H1 (cell line): Measurements from ENCODE around the gene SPATA4. TPM values are rescaled to one million over a fixed set of nuclear protein-coding genes. Genes with fewer than 3 reads are reported as not detected.

Source experiments
- CTCF ChIA-PET: fragments of 300-600 bp; sonication (Branson Sonifier 250); formaldehyde crosslinking; loops from one replicate; lab custom pipeline; 2021; ENCODE audit not compliant: partially characterized antibody; lab: Charles Lee
- POLR2A ChIA-PET: fragments of 300-600 bp; sonication (Branson Sonifier 250); formaldehyde crosslinking; loops from one replicate; lab custom pipeline; 2021; ENCODE audit warnings: inconsistent platforms; ENCODE audit not compliant: partially characterized antibody; lab: Charles Lee
- DNase-seq, 2 experiments: peaks; one replicate each; pipeline versions ENCODE4 v3.0.0 to v3.0.0-alpha.2; 2010 to 2022; ENCODE audit warnings: low spot score in 2 of 2, low read depth in 1 of 2, mixed read lengths in 1 of 2
- FAIRE-seq: peaks from 2 replicates; lab custom pipeline; 2011; peaks lifted over from hg19 to GRCh38; lab: Jason Lieb, UNC
- H2AFZ ChIP-seq: 2 replicates; pipeline ENCODE4 v1.8.1; 2012; ENCODE audit warnings: low read length, inconsistent platforms
- H2AK5ac ChIP-seq: 2 replicates; pipeline ENCODE4 v1.6.1; 2013; ENCODE audit warnings: low read depth, low read length
- H2BK120ac ChIP-seq: replicated peaks from 2 replicates; pipeline ENCODE3; 2013; ENCODE audit warnings: low read depth, low read length, inconsistent platforms
- H2BK12ac ChIP-seq: 2 replicates; pipeline ENCODE4 v1.6.1; 2013; ENCODE audit warnings: low read depth, low read length
- H2BK15ac ChIP-seq: 2 replicates; pipeline ENCODE4 v1.6.1; 2013; ENCODE audit warnings: low read length
- H2BK20ac ChIP-seq: 2 replicates; pipeline ENCODE4 v1.6.1; 2013; ENCODE audit warnings: low read length
- H2BK5ac ChIP-seq: 2 replicates; pipeline ENCODE4 v1.6.1; 2013; ENCODE audit warnings: low read depth, low read length
- H3K14ac ChIP-seq: 2 replicates; pipeline ENCODE4 v1.6.1; 2013; ENCODE audit warnings: inconsistent platforms; ENCODE audit not compliant: insufficient read length
- H3K18ac ChIP-seq: 2 replicates; pipeline ENCODE4 v1.6.1; 2013; ENCODE audit warnings: low read length; ENCODE audit errors: extremely low read depth
- H3K23ac ChIP-seq: 2 replicates; pipeline ENCODE4 v1.6.1; 2013; ENCODE audit warnings: inconsistent platforms; ENCODE audit not compliant: insufficient read length
- H3K23me2 ChIP-seq: 2 replicates; pipeline ENCODE4 v1.6.1; 2013; ENCODE audit warnings: low read depth, low read length
- H3K27ac ChIP-seq: 2 replicates; pipeline ENCODE4 v1.6.1; 2011; ENCODE audit warnings: low read depth, low read length, inconsistent platforms
- H3K27me3 ChIP-seq, 4 experiments: replicated peaks in 1 of 4; 1 replicate in 1 of 4; 2 replicates in 3 of 4; pipeline versions ENCODE4 v1.6.1 to v1.8.1; 2011 to 2013; ENCODE audit warnings: low read length in 3 of 4, mild to moderate bottlenecking in 3 of 4, inconsistent platforms in 2 of 4, mixed read lengths in 2 of 4, moderate library complexity in 1 of 4; ENCODE audit not compliant: control insufficient read depth in 3 of 4, insufficient read depth in 3 of 4; ENCODE audit errors: extremely low read depth in 1 of 4
- H3K36me3 ChIP-seq, 4 experiments: 2 replicates each; pipeline versions ENCODE4 v1.6.1 to v1.8.1; 2011 to 2013; ENCODE audit warnings: mild to moderate bottlenecking in 4 of 4, low read length in 3 of 4, moderate library complexity in 2 of 4, control low read depth in 1 of 4, inconsistent platforms in 1 of 4; ENCODE audit not compliant: insufficient read depth in 4 of 4, control insufficient read depth in 2 of 4
- H3K4ac ChIP-seq: replicated peaks from 2 replicates; pipeline ENCODE3; 2013; ENCODE audit warnings: low read length, low read depth, mixed read lengths, inconsistent platforms; ENCODE audit not compliant: insufficient read length
- H3K4me1 ChIP-seq, 4 experiments: replicated peaks in 1 of 4; 1 replicate in 1 of 4; 2 replicates in 3 of 4; pipeline versions ENCODE4 v1.6.1 to v1.8.1; 2011 to 2013; ENCODE audit warnings: low read length in 3 of 4, inconsistent platforms in 2 of 4, mixed read lengths in 1 of 4; ENCODE audit not compliant: insufficient read depth in 4 of 4, control insufficient read depth in 3 of 4
- H3K4me2 ChIP-seq, 2 experiments: 2 replicates each; pipeline versions ENCODE4 v1.6.1 to v1.8.1; 2011 to 2013; ENCODE audit warnings: low read depth in 2 of 2, low read length in 2 of 2, control low read depth in 1 of 2, inconsistent platforms in 1 of 2, mild to moderate bottlenecking in 1 of 2; ENCODE audit not compliant: insufficient read depth in 1 of 2
- H3K4me3 ChIP-seq, 4 experiments: fragments of 200-600, 300-600 bp in 1 of 4; sonication (generic), shearing (Covaris generic), sonication (Bioruptor Twin) in 1 of 4; 2 replicates each; pipeline versions ENCODE4 v1.5.1 to v1.8.1; 2011 to 2016; ENCODE audit warnings: low read length in 4 of 4, low read depth in 3 of 4, control low read depth in 2 of 4, inconsistent platforms in 2 of 4, mild to moderate bottlenecking in 2 of 4, mixed read lengths in 1 of 4, moderate library complexity in 1 of 4; ENCODE audit not compliant: insufficient read depth in 2 of 4; ENCODE audit errors: extremely low read depth in 1 of 4
- H3K56ac ChIP-seq: replicated peaks from 2 replicates; pipeline ENCODE3; 2013; ENCODE audit warnings: low read depth, mild to moderate bottlenecking, mixed read lengths, low read length, inconsistent platforms; ENCODE audit not compliant: insufficient read length
- H3K79me1 ChIP-seq: 2 replicates; pipeline ENCODE4 v1.6.1; 2013; ENCODE audit warnings: low read depth, low read length, control low read depth
- H3K79me2 ChIP-seq, 2 experiments: 2 replicates each; pipeline versions ENCODE4 v1.6.1 to v1.8.1; 2012 to 2013; ENCODE audit warnings: low read length in 2 of 2, mild to moderate bottlenecking in 2 of 2, inconsistent platforms in 1 of 2; ENCODE audit not compliant: insufficient read depth in 2 of 2, control insufficient read depth in 1 of 2
- H3K9ac ChIP-seq, 4 experiments: replicated peaks in 1 of 4; 1 replicate in 1 of 4; 2 replicates in 3 of 4; pipeline versions ENCODE4 v1.6.1 to v1.8.1; 2011 to 2013; ENCODE audit warnings: low read depth in 3 of 4, low read length in 3 of 4, control low read depth in 2 of 4, mild to moderate bottlenecking in 2 of 4, moderate library complexity in 2 of 4, inconsistent platforms in 1 of 4; ENCODE audit errors: extremely low read depth in 1 of 4
- H3K9me3 ChIP-seq, 2 experiments: 2 replicates each; pipeline versions ENCODE4 v1.6.1 to v1.8.1; 2012 to 2013; ENCODE audit warnings: mild to moderate bottlenecking in 2 of 2, moderate library complexity in 2 of 2, control low read depth in 1 of 2, inconsistent platforms in 1 of 2, low read depth in 1 of 2, low read length in 1 of 2, mixed read lengths in 1 of 2; ENCODE audit not compliant: insufficient read depth in 2 of 2
- H4K20me1 ChIP-seq, 2 experiments: replicated peaks in 1 of 2; 2 replicates each; pipeline versions ENCODE3 to v1.8.1; 2011 to 2013; ENCODE audit warnings: inconsistent platforms in 2 of 2, low read length in 2 of 2, mild to moderate bottlenecking in 1 of 2; ENCODE audit not compliant: insufficient read depth in 2 of 2, control insufficient read depth in 1 of 2
- H4K5ac ChIP-seq: 2 replicates; pipeline ENCODE4 v1.6.1; 2013; ENCODE audit warnings: low read length, low read depth, mixed read lengths, inconsistent platforms; ENCODE audit not compliant: insufficient read length
- H4K8ac ChIP-seq: 2 replicates; pipeline ENCODE4 v1.8.0; 2013; ENCODE audit warnings: mild to moderate bottlenecking, moderate library complexity, low read length, inconsistent platforms; ENCODE audit not compliant: insufficient read depth; ENCODE audit errors: extremely low read depth
- H4K91ac ChIP-seq: replicated peaks from 2 replicates; pipeline ENCODE3; 2013; ENCODE audit warnings: low read length, mixed read lengths, inconsistent platforms; ENCODE audit not compliant: insufficient read length
- CBX8 ChIP-seq: fragments of 300-800, 300-1000 bp; sonication (generic); IDR thresholded peaks from 2 replicates; pipeline ENCODE4 v1.7.1; 2016; ENCODE audit warnings: low read depth, low read length, borderline replicate concordance
- CHD2 ChIP-seq: IDR thresholded peaks from 2 replicates; pipeline ENCODE4 v1.6.1; 2012; ENCODE audit warnings: low read length, improper control_type of control experiment
- MAFK ChIP-seq: IDR thresholded peaks from 2 replicates; pipeline ENCODE4 v1.6.1; 2012; ENCODE audit warnings: low read depth, mild to moderate bottlenecking, improper control_type of control experiment, low read length
- NANOG ChIP-seq: IDR thresholded peaks from 2 replicates; pipeline ENCODE4 v1.6.1; 2011; ENCODE audit warnings: low read length, low read depth, mild to moderate bottlenecking, inconsistent platforms; ENCODE audit not compliant: insufficient read depth, poor library complexity, severe bottlenecking
- NRF1 ChIP-seq: IDR thresholded peaks from 2 replicates; pipeline ENCODE4 v1.6.1; 2011; ENCODE audit warnings: mild to moderate bottlenecking, low read depth, low read length, improper control_type of control experiment
- POU5F1 ChIP-seq: IDR thresholded peaks from 2 replicates; pipeline ENCODE4 v1.6.1; 2011; ENCODE audit warnings: low read depth, mild to moderate bottlenecking, low read length, moderate library complexity
- TCF12 ChIP-seq: IDR thresholded peaks from 2 replicates; pipeline ENCODE4 v1.6.1; 2011; ENCODE audit warnings: low read depth, mild to moderate bottlenecking, low read length
- YY1 ChIP-seq: IDR thresholded peaks from 2 replicates; pipeline ENCODE4 v1.6.1; 2011; ENCODE audit warnings: low read depth, mild to moderate bottlenecking, low read length
- WGBS, 2 experiments: shearing (Covaris generic) in 1 of 2; methylation state at CpG; one replicate each; pipeline versions ENCODE4 v1.1.6 to v1.1.7; 2013 to 2015; ENCODE audit warnings: low lambda C conversion rate in 2 of 2, mixed read lengths in 2 of 2, inconsistent platforms in 1 of 2, low coverage in 1 of 2, missing lambda C conversion rate in 1 of 2; ENCODE audit not compliant: insufficient replicate concordance in 2 of 2, insufficient coverage in 1 of 2, insufficient read length in 1 of 2; ENCODE audit errors: extremely low coverage in 1 of 2, missing lambda C conversion rate in 1 of 2; 5-methylcytosine and 5-hydroxymethylcytosine counted together
- polyA plus RNA-seq, 7 experiments: library from polyadenylated mRNA; depleted of rRNA in 3 of 7; stranded (reverse) in 5 of 7; unstranded in 2 of 7; fragments of >200 nt in 5 of 7; fragments of 200-250 nt in 2 of 7; gene quantifications; 1 replicate in 5 of 7; 2 replicates in 1 of 7; 4 replicates in 1 of 7; pipeline versions ENCODE4 v1.2.1 to v1.2.3, GENCODE V29; 2011 to 2013; ENCODE audit warnings: missing spikeins in 2 of 7, mixed read lengths in 2 of 7
- total RNA-seq: library from RNA; stranded (reverse); fragmentation: NEBNext Ultra II Directional; extraction: Animal tissue kit (Norgen Biotek cat#: 25700); gene quantifications from 2 replicates; pipeline ENCODE4 v1.2.1, GENCODE V29; 2021

The SPATA4 gene
- total and polyA plus RNA-seq, 2 of the 8 experiments (the other 6 are each of a cell fraction or from before 2014, with no cell fraction given) = not detected

- Histone ChIP-seq H3K36me3 (no peaks in the 10 kb centered on the region), H4K20me1 (no peaks in the 10 kb centered on the region), H3K14ac (no peak overlapping the region), H3K23me2 (no peaks in the 10 kb centered on the region), H3K56ac (no peak overlapping the region), H3K23ac (no peak overlapping the region), H3K79me1 (no peaks in the 10 kb centered on the region), H2AK5ac (no peak overlapping the region), H3K79me2 (no peaks in the 10 kb centered on the region), H2BK12ac (no peak overlapping the region), H3K4me3 (no peak overlapping the region), H4K8ac (no peak overlapping the region), H3K18ac (no peak overlapping the region), H2BK15ac (no peak overlapping the region), H2AFZ (no peak overlapping the region), H4K91ac (no peak overlapping the region), H2BK5ac (no peak overlapping the region), H2BK20ac (no peak overlapping the region), H3K9me3 (no peaks in the 10 kb centered on the region), H3K27me3 (no peaks in the 10 kb centered on the region), H4K5ac (no peak overlapping the region), H3K9ac (no peak overlapping the region), H2BK120ac (no peak overlapping the region), H3K4ac (no peak overlapping the region), H3K4me1 (no peaks in the 10 kb centered on the region), H3K4me2 (no peak overlapping the region), H3K27ac (no peak overlapping the region)
- no peak for FAIRE-seq
- CTCF ChIA-PET = interaction anchor here (0.8 to 2.1 kb wide), 3 partner anchors 10 to 183 kb away, joined by 3 to 5 read pairs (median 3); no protein-coding TSS in a partner anchor
- 66% methylated on average over 4 of the region's 4 CpGs; no CpG with 5 or more reads in 1 of the 2 experiments for WGBS, 2 experiments
- DNase-seq = no peak
- POLR2A ChIA-PET = no interaction called here
- TF ChIP-seq CBX8 (no peak), CHD2 (no peak), MAFK (no peak), NRF1 (no peak), POU5F1 (no peak), TCF12 (no peak), NANOG (no peak), YY1 (no peak)
Observed at GRCh38 chr4:176238826-176239225, 43.4 kb upstream of the SPATA4 start.
